Spleen (tissue), 7 donors: Measurements from ENCODE around the gene TNS1.

Source experiments
- CTCF ChIP-seq, 11 experiments: fragments of 200-600 bp in 7 of 11; fragments of 450-650 bp in 4 of 11; sonication (generic) in 4 of 11; IDR thresholded peaks in 8 of 11; conservative IDR thresholded peaks in 3 of 11; 1 replicate in 7 of 11; 2 replicates in 4 of 11; pipeline versions ENCODE4 v1.4.0 to v1.8.0; 2016 to 2021; ENCODE audit warnings: antibody characterized with exemption in 11 of 11, inconsistent platforms in 4 of 11, mild to moderate bottlenecking in 1 of 11
- POLR2A ChIP-seq, 3 donors: fragments of 450-650 bp; IDR thresholded peaks; one replicate each; pipeline ENCODE4 v1.5.1; 2017; ENCODE audit warnings: antibody characterized with exemption in 3 of 3, mild to moderate bottlenecking in 1 of 3
- donor health status: DM: no; HTN: no; CAD: no; lungs with moderate emphysema.
- donor health status: DM: no; HTN: no; CAD: no.
- donor health status: DM: no; HTN: no; CAD: no.

DNA sequence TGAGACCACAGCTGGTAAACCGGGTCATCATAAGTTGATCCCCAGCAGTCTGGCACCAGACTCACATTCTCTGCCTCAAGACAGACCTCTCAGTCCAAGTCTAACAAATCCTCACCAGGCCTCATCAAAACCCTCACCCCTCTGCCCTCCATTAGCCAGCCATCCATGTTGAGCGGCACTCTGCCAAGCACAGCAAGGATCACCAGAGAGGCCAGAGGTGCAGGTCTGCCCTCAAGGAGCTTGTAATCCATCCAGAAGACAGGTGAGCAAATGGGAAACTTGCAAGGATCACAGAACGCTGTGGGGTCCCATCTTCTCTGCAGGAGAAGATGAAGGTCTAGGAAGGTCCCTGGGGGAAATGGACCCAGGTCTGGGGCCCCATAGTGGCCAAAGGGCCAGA, 63.6 kb downstream of the TNS1 start:
- TF ChIP-seq CTCF (IDR thresholded peaks at IDR 0.05 in 8 of 11, conservative IDR thresholded peaks at IDR 0.05 in 3 of 11) (no peak), POLR2A (IDR thresholded peaks at IDR 0.05) (no peak)
